SIG-M5 (cell line): ENCODE results near the gene RBM18.
A peak's percentile ranks its signal among the peaks of the same experiment; 100 is the strongest.

ENCODE experiments used
- DNase-seq: peaks from one replicate; lab custom pipeline; 2025; lab: John Stamatoyannopoulos, UW

The RBM18 gene

GRCh38 chr9:122264360-122265148, at the start of gene RBM18, which contains the start of gene MRRF:
RBM18 (minus strand) TSS chr9:122264840; CDS start chr9:122261492, 3,348 bp downstream.
MRRF (plus strand) TSS chr9:122264882; CDS start chr9:122270892, 6,010 bp downstream.
- no peak for DNase-seq

- no peak for DNase-seq
Measured at GRCh38 chr9:122314165-122314564, 49.5 kb upstream of the RBM18 start.

- no peak for DNase-seq
Measured at GRCh38 chr9:122309861-122310260, 45.2 kb upstream of the RBM18 start.

GRCh38 chr9:122307925-122308324, 43.3 kb upstream of the RBM18 start:
- DNase-seq, result no peak

- no peak for DNase-seq
Measured at GRCh38 chr9:122307061-122307460, 42.4 kb upstream of the RBM18 start.

- no peak for DNase-seq
Measured at GRCh38 chr9:122302237-122303093, 37.8 kb upstream of the RBM18 start.

GRCh38 chr9:122297512-122297911, 32.9 kb upstream of the RBM18 start:
- DNase-seq, result peak; percentile 19

GRCh38 chr9:122294531-122294930, 29.9 kb upstream of the RBM18 start:
- DNase-seq, result no peak

GRCh38 chr9:122291458-122291857, 26.8 kb upstream of the RBM18 start:
- no peak for DNase-seq

- no peak for DNase-seq
Measured at GRCh38 chr9:122287214-122287720, 22.6 kb upstream of the RBM18 start.

- DNase-seq, result no peak
Measured at GRCh38 chr9:122286764-122287163, 22.1 kb upstream of the RBM18 start.

GRCh38 chr9:122281368-122281767, 16.7 kb upstream of the RBM18 start:
- no peak for DNase-seq

GRCh38 chr9:122277285-122277897, 12.8 kb upstream of the RBM18 start:
- no peak for DNase-seq

- DNase-seq, result no peak
Measured at GRCh38 chr9:122276096-122276495, 11.5 kb upstream of the RBM18 start.

GRCh38 chr9:122274055-122274454, 9.4 kb upstream of the RBM18 start:
- DNase-seq, result no peak

GRCh38 chr9:122268041-122268814, 3.6 kb upstream of the RBM18 start:
- no peak for DNase-seq

- DNase-seq, result no peak
Measured at GRCh38 chr9:122265149-122265915, 692 bp upstream of the RBM18 start.

- no peak for DNase-seq
Measured at GRCh38 chr9:122263699-122264349, 816 bp downstream of the RBM18 start.

GRCh38 chr9:122262073-122262472, 2.6 kb downstream of the RBM18 start:
- no peak for DNase-seq

GRCh38 chr9:122261469-122261881, 3.2 kb downstream of the RBM18 start:
- no peak for DNase-seq
